ENCODE results near the gene PAPSS2. TPM values are rescaled to one million over a fixed set of nuclear protein-coding genes. Genes with fewer than 3 reads are reported as not detected.

PAPSS2 gene
- total RNA-seq, 2 donors from 2014 or later: 0.55 to 1.3 TPM

- H3K4me3 Mint-ChIP-seq: no peak overlapping the region
- ATAC-seq (no peak), DNase-seq (no peak)
- no peaks in the 10 kb centered on the region for H3K9me3 ChIP-seq (ENCODE audit: control insufficient read depth, low read length, poor library complexity, severe bottlenecking)
- peaks cover 33% of the 10 kb centered on the region for H3K27me3 Mint-ChIP-seq
- peaks cover 2% of the 10 kb centered on the region for H3K36me3 Mint-ChIP-seq (ENCODE audit: low read depth)
- H3K27ac Mint-ChIP-seq: no peak overlapping the region
- H3K4me1 Mint-ChIP-seq: no peaks in the 10 kb centered on the region
Measured at GRCh38 chr10:87650838-87651589, 8.7 kb upstream of the PAPSS2 start.

DNA sequence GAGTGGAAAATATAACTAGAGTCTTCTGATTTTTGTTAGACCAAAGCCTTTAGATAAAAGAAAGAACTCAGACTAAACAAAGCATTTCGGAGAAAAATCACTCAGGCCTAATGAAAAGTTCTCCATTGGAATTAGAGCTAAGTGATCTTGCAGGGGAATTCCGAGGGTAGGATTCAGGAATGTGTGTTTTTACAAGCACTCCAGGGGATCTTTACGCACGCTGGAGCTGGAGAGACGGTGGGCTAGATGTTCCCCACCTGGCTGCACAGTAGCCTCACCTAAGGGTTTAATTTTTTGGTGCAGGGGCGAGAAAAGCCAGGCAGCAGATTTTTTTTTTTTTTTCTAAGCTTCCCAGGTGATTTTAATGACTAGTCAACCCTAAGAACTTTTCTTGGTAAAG lies 7.9 kb upstream of the PAPSS2 start:
- Mint-ChIP-seq H3K27ac (no peak overlapping the region), H3K36me3 (ENCODE audit: low read depth) (peaks cover 2% of the 10 kb centered on the region), H3K4me3 (no peak overlapping the region), H3K27me3 (peaks cover 41% of the 10 kb centered on the region), H3K4me1 (peaks cover 6% of the 10 kb centered on the region)
- ATAC-seq (no peak), DNase-seq (no peak)
- H3K9me3 ChIP-seq (ENCODE audit: control insufficient read depth, low read length, poor library complexity, severe bottlenecking): no peaks in the 10 kb centered on the region

- peaks cover 2% of the 10 kb centered on the region for H3K36me3 Mint-ChIP-seq (ENCODE audit: low read depth)
- ATAC-seq (no peak), DNase-seq (no peak)
- no peaks in the 10 kb centered on the region for H3K9me3 ChIP-seq (ENCODE audit: control insufficient read depth, low read length, poor library complexity, severe bottlenecking)
- H3K27me3 Mint-ChIP-seq: peaks cover 44% of the 10 kb centered on the region
- no peak overlapping the region for H3K4me3 Mint-ChIP-seq
- peaks cover 6% of the 10 kb centered on the region for H3K4me1 Mint-ChIP-seq
- H3K27ac Mint-ChIP-seq: no peak overlapping the region
Measured at GRCh38 chr10:87652261-87652660, 7.4 kb upstream of the PAPSS2 start.

GRCh38 chr10:87654212-87654611 lies 5.5 kb upstream of the PAPSS2 start:
- H3K27ac Mint-ChIP-seq: no peak overlapping the region
- ATAC-seq: no peak
- peaks cover 7% of the 10 kb centered on the region for H3K4me1 Mint-ChIP-seq
- no peaks in the 10 kb centered on the region for H3K9me3 ChIP-seq (ENCODE audit: control insufficient read depth, low read length, poor library complexity, severe bottlenecking)
- peaks cover 2% of the 10 kb centered on the region for H3K36me3 Mint-ChIP-seq (ENCODE audit: low read depth)
- H3K4me3 Mint-ChIP-seq: no peak overlapping the region
- H3K27me3 Mint-ChIP-seq: peaks cover 41% of the 10 kb centered on the region
- no peak for DNase-seq

GRCh38 chr10:87656431-87657072 lies 3.1 kb upstream of the PAPSS2 start:
- Mint-ChIP-seq H3K4me3 (peak overlapping the region; percentile 25), H3K27ac (no peak overlapping the region), H3K4me1 (peaks cover 14% of the 10 kb centered on the region), H3K27me3 (peaks cover 61% of the 10 kb centered on the region), H3K36me3 (ENCODE audit: low read depth) (peaks cover 4% of the 10 kb centered on the region)
- no peak for DNase-seq
- no peaks in the 10 kb centered on the region for H3K9me3 ChIP-seq (ENCODE audit: control insufficient read depth, low read length, poor library complexity, severe bottlenecking)
- ATAC-seq: no peak

- DNase-seq (no peak), ATAC-seq (no peak)
- Mint-ChIP-seq H3K27me3 (peaks cover 64% of the 10 kb centered on the region), H3K4me1 (peaks cover 14% of the 10 kb centered on the region), H3K4me3 (no peak overlapping the region), H3K36me3 (ENCODE audit: low read depth) (peaks cover 4% of the 10 kb centered on the region), H3K27ac (no peak overlapping the region)
- H3K9me3 ChIP-seq (ENCODE audit: control insufficient read depth, low read length, poor library complexity, severe bottlenecking): no peaks in the 10 kb centered on the region
Measured at GRCh38 chr10:87657371-87657770, 2.3 kb upstream of the PAPSS2 start.

DNA sequence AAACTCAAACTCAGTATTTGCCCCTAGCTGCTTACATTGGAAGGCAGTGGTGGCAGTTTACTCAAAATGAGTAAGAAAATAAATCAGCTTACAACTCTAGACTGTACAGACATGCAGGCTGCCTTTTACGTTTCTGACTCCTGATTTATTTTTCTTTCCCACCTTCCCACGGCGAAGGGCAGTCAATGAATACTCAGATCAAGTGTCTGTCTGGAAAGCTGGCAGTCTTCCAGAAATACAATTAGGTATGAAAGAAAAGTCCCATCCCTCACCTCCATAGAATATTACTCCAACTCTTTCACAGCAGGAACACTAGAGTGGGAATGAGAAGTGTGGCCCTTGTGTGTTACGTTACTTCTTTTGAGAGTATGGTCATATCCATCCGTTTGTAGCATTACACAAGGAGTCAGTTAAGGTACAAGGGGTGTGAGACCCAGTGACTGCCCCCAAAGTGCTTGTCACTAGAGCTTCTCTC lies 1.3 kb upstream of the PAPSS2 start:
- no peaks in the 10 kb centered on the region for H3K9me3 ChIP-seq (ENCODE audit: control insufficient read depth, low read length, poor library complexity, severe bottlenecking)
- Mint-ChIP-seq H3K27me3 (peaks cover 62% of the 10 kb centered on the region), H3K4me3 (no peak overlapping the region), H3K27ac (no peak overlapping the region), H3K36me3 (ENCODE audit: low read depth) (peaks cover 4% of the 10 kb centered on the region), H3K4me1 (peaks cover 14% of the 10 kb centered on the region)
- DNase-seq: no peak
- ATAC-seq: no peak

GRCh38 chr10:87658858-87659555 lies 671 bp upstream of the PAPSS2 start:
- Mint-ChIP-seq H3K4me3 (peak overlapping the region; percentile 87), H3K36me3 (ENCODE audit: low read depth) (peaks cover 4% of the 10 kb centered on the region), H3K27ac (no peak overlapping the region), H3K4me1 (peaks cover 14% of the 10 kb centered on the region), H3K27me3 (peaks cover 69% of the 10 kb centered on the region)
- no peak for DNase-seq
- H3K9me3 ChIP-seq (ENCODE audit: control insufficient read depth, low read length, poor library complexity, severe bottlenecking): no peaks in the 10 kb centered on the region
- ATAC-seq: no peak

- Mint-ChIP-seq H3K36me3 (ENCODE audit: low read depth) (peaks cover 3% of the 10 kb centered on the region), H3K4me1 (peaks cover 14% of the 10 kb centered on the region), H3K4me3 (peak overlapping the region; percentile 87), H3K27me3 (peaks cover 72% of the 10 kb centered on the region), H3K27ac (no peak overlapping the region)
- H3K9me3 ChIP-seq (ENCODE audit: control insufficient read depth, low read length, poor library complexity, severe bottlenecking): no peaks in the 10 kb centered on the region
- DNase-seq: no peak
- ATAC-seq: no peak
Measured at GRCh38 chr10:87660484-87661133, 931 bp downstream of the PAPSS2 start.

- Mint-ChIP-seq H3K36me3 (ENCODE audit: low read depth) (peaks cover 3% of the 10 kb centered on the region), H3K27ac (no peak overlapping the region), H3K4me1 (peaks cover 8% of the 10 kb centered on the region), H3K27me3 (peaks cover 65% of the 10 kb centered on the region), H3K4me3 (no peak overlapping the region)
- no peaks in the 10 kb centered on the region for H3K9me3 ChIP-seq (ENCODE audit: control insufficient read depth, low read length, poor library complexity, severe bottlenecking)
- ATAC-seq (no peak), DNase-seq (no peak)
Measured at GRCh38 chr10:87661861-87662785, 2.4 kb downstream of the PAPSS2 start.

DNA sequence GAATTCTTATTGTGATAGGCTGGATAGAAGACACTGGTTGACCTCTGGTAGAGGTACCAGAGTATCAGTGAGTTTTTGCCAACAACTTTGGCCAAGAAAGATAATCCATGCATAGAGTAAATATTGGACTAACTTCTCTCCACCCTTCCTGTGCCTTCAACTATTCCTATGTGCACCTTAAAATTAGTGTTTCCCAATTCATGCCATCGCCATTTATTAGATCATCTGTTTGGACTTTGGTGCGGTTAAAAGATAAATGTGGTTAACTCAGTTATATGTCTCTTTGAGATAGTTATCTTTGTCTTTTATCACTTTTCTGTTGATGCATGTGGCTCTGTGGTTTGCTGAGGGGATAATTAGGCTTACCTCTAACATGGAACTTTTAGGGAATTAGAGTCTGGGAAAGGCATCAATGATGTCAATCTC lies 4.6 kb downstream of the PAPSS2 start:
- peaks cover 3% of the 10 kb centered on the region for H3K36me3 Mint-ChIP-seq (ENCODE audit: low read depth)
- no peak overlapping the region for H3K27ac Mint-ChIP-seq
- peaks cover 75% of the 10 kb centered on the region for H3K27me3 Mint-ChIP-seq
- ATAC-seq: no peak
- H3K9me3 ChIP-seq (ENCODE audit: control insufficient read depth, low read length, poor library complexity, severe bottlenecking): no peaks in the 10 kb centered on the region
- peaks cover 6% of the 10 kb centered on the region for H3K4me1 Mint-ChIP-seq
- H3K4me3 Mint-ChIP-seq: no peak overlapping the region
- no peak for DNase-seq

DNA sequence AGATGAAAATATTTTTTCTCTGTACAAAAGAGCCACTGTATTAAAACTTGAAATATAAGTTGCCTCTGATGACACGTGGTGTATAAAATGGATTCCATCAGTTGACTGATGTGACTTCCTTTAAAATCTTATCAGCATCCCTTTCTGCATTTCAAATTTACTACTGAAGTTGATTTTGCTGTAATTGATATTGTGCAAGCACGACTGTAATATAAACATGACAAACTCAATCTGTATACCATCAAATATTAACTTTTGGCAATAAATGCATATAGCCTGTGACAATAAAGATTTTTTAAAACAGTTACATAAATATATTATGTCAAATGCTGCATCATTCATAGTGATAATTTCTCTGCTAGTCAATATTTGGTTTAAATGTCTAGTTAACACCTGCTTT lies 7.8 kb downstream of the PAPSS2 start:
- DNase-seq (no peak), ATAC-seq (no peak)
- no peak overlapping the region for H3K4me3 Mint-ChIP-seq
- H3K27ac Mint-ChIP-seq: no peak overlapping the region
- peaks cover 68% of the 10 kb centered on the region for H3K27me3 Mint-ChIP-seq
- no peaks in the 10 kb centered on the region for H3K36me3 Mint-ChIP-seq (ENCODE audit: low read depth)
- H3K4me1 Mint-ChIP-seq: no peaks in the 10 kb centered on the region
- H3K9me3 ChIP-seq (ENCODE audit: control insufficient read depth, low read length, poor library complexity, severe bottlenecking): peaks cover 4% of the 10 kb centered on the region

Measured in T-helper 17 cell (primary cell).